K562 (cell line): ENCODE data around the gene SRM. TPM values are rescaled to one million over a fixed set of nuclear protein-coding genes. Genes with fewer than 3 reads are reported as not detected.

Experiments used
- DACH1 ChIP-seq: fragments of 450-650 bp; IDR thresholded peaks from 2 replicates; pipeline ENCODE4 v1.6.1; 2018; ENCODE audit not compliant: partially characterized antibody
- HDAC6 ChIP-seq: IDR thresholded peaks from 2 replicates; pipeline ENCODE4 v1.6.1; 2012; ENCODE audit warnings: low read depth, mild to moderate bottlenecking, control low read depth, inconsistent platforms, low read length, moderate library complexity
- SMARCB1 ChIP-seq: IDR thresholded peaks from 2 replicates; pipeline ENCODE4 v1.6.1; 2011; ENCODE audit warnings: improper control_type of control experiment, low read depth; ENCODE audit not compliant: insufficient read length
- SREBF1 ChIP-seq: fragments of 150-350 bp; IDR thresholded peaks from 2 replicates; pipeline ENCODE4 v1.6.1; 2014; ENCODE audit warnings: antibody characterized with exemption, low read depth, low read length, borderline replicate concordance
- SRSF9 ChIP-seq: fragments of 200-400 bp; formaldehyde crosslinking; IDR thresholded peaks from 2 replicates; pipeline ENCODE4 v1.6.1; 2017; ENCODE audit warnings: low read depth, low read length, borderline replicate concordance
- TGIF2 ChIP-seq: sonication (generic); formaldehyde crosslinking; IDR thresholded peaks from 2 replicates; pipeline ENCODE4 v1.8.1; 2022; ENCODE audit warnings: mild to moderate bottlenecking, missing genetic modification reagents, moderate library complexity
- ZNF589 ChIP-seq: fragments of 200-800 bp; sonication (Bioruptor generic); IDR thresholded peaks from 2 replicates; pipeline ENCODE4 v1.6.1; 2016; ENCODE audit warnings: low read depth, missing genetic modification characterization, missing compliant biosample characterization
- polyA plus RNA-seq, 8 experiments: library from polyadenylated mRNA; depleted of rRNA in 4 of 8; stranded (reverse) in 5 of 8; unstranded in 3 of 8; fragments of >200 nt; fragmentation: Nextera tagmentation in 2 of 8; fragmentation: Illumina TruSeq in 1 of 8; extraction: Ambion mirVana in 2 of 8; extraction: Trizol in 1 of 8; gene quantifications; 2 replicates each; pipeline versions ENCODE4 v1.2.1 to v1.2.3, GENCODE V29; 2011 to 2014; ENCODE audit warnings: inconsistent platforms in 1 of 8, missing spikeins in 1 of 8
- total RNA-seq, 7 experiments: library from RNA; depleted of rRNA in 6 of 7; stranded (reverse); fragments of >200 nt in 6 of 7; fragmentation: Illumina TruSeq in 2 of 7; extraction: Trizol in 2 of 7; gene quantifications; 2 replicates each; pipeline versions ENCODE4 v1.2.1 to v1.2.3, GENCODE V29; 2011 to 2021; ENCODE audit warnings: low replicate concordance in 1 of 7
- TF ChIP-seq, protein P1 (sequence below): fragments of 450-650 bp; IDR thresholded peaks from 2 replicates; pipeline ENCODE4 v1.6.1; 2016; ENCODE audit warnings: mild to moderate bottlenecking, moderate library complexity
- TF ChIP-seq, protein P2 (sequence below): fragments of 450-650 bp; formaldehyde crosslinking; IDR thresholded peaks from 2 replicates; pipeline ENCODE4 v1.4.0; 2020; ENCODE audit warnings: mild to moderate bottlenecking
- TF ChIP-seq, protein P3 (sequence below): sonication (generic); formaldehyde crosslinking; IDR thresholded peaks from 2 replicates; pipeline ENCODE4 v1.8.0; 2022; ENCODE audit warnings: missing genetic modification reagents, mild to moderate bottlenecking, borderline replicate concordance
- TF ChIP-seq, protein P4 (sequence below): fragments of 450-650 bp; formaldehyde crosslinking; IDR thresholded peaks from 2 replicates; pipeline ENCODE4 v1.4.0; 2020; ENCODE audit warnings: mild to moderate bottlenecking, mixed read lengths

The SRM gene
- total and polyA plus RNA-seq, 9 of the 15 experiments (the other 6 are each of a cell fraction or from before 2014, with no cell fraction given): 23.9 to 373 (median 82.5) TPM

DNA sequence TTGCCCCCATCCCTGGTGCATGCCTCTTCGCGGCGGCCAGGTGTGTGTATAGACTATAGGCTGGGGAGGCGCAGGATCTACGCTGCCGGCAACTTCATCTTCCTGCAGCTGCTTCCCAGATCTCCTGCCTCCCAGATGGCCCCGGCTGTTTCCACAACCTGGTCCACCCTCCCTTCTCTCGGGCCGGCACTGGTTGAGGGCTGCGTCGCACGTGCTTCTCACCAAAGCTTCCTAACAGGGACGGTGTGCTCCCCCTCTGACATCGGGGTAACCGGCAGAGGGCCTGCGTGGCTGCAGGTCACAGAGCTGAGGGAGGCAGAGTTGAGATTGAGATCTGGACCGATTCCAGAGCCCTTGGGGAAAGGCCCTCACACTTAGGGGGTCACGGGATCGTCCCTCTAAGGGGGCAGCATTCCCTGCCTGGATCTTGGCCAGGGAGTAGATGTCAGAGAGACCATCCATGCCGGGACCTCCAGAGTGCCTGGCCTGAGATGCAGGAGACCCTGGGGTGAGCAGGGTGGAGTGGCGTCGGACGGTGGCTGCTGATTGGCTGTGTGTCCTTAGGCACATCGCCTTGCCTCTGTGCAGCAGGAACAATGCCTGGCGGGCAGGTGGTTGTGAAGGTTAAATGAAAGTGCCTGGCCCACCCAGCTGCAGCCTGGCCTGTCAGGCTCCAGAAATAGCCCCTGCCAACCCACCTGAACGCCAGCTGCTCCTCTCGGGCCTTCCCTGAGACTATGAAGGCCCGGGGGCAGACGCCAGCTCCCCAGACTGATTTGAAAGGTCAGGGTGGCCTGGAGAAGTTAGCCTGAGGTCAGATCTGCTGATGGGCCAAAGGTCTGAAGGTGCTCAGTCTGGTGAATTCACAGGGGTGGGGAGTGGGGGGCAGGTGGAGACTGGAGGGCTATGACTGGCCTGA is 6.7 kb downstream of the SRM start (continued):
- TF ChIP-seq, protein P1, sequence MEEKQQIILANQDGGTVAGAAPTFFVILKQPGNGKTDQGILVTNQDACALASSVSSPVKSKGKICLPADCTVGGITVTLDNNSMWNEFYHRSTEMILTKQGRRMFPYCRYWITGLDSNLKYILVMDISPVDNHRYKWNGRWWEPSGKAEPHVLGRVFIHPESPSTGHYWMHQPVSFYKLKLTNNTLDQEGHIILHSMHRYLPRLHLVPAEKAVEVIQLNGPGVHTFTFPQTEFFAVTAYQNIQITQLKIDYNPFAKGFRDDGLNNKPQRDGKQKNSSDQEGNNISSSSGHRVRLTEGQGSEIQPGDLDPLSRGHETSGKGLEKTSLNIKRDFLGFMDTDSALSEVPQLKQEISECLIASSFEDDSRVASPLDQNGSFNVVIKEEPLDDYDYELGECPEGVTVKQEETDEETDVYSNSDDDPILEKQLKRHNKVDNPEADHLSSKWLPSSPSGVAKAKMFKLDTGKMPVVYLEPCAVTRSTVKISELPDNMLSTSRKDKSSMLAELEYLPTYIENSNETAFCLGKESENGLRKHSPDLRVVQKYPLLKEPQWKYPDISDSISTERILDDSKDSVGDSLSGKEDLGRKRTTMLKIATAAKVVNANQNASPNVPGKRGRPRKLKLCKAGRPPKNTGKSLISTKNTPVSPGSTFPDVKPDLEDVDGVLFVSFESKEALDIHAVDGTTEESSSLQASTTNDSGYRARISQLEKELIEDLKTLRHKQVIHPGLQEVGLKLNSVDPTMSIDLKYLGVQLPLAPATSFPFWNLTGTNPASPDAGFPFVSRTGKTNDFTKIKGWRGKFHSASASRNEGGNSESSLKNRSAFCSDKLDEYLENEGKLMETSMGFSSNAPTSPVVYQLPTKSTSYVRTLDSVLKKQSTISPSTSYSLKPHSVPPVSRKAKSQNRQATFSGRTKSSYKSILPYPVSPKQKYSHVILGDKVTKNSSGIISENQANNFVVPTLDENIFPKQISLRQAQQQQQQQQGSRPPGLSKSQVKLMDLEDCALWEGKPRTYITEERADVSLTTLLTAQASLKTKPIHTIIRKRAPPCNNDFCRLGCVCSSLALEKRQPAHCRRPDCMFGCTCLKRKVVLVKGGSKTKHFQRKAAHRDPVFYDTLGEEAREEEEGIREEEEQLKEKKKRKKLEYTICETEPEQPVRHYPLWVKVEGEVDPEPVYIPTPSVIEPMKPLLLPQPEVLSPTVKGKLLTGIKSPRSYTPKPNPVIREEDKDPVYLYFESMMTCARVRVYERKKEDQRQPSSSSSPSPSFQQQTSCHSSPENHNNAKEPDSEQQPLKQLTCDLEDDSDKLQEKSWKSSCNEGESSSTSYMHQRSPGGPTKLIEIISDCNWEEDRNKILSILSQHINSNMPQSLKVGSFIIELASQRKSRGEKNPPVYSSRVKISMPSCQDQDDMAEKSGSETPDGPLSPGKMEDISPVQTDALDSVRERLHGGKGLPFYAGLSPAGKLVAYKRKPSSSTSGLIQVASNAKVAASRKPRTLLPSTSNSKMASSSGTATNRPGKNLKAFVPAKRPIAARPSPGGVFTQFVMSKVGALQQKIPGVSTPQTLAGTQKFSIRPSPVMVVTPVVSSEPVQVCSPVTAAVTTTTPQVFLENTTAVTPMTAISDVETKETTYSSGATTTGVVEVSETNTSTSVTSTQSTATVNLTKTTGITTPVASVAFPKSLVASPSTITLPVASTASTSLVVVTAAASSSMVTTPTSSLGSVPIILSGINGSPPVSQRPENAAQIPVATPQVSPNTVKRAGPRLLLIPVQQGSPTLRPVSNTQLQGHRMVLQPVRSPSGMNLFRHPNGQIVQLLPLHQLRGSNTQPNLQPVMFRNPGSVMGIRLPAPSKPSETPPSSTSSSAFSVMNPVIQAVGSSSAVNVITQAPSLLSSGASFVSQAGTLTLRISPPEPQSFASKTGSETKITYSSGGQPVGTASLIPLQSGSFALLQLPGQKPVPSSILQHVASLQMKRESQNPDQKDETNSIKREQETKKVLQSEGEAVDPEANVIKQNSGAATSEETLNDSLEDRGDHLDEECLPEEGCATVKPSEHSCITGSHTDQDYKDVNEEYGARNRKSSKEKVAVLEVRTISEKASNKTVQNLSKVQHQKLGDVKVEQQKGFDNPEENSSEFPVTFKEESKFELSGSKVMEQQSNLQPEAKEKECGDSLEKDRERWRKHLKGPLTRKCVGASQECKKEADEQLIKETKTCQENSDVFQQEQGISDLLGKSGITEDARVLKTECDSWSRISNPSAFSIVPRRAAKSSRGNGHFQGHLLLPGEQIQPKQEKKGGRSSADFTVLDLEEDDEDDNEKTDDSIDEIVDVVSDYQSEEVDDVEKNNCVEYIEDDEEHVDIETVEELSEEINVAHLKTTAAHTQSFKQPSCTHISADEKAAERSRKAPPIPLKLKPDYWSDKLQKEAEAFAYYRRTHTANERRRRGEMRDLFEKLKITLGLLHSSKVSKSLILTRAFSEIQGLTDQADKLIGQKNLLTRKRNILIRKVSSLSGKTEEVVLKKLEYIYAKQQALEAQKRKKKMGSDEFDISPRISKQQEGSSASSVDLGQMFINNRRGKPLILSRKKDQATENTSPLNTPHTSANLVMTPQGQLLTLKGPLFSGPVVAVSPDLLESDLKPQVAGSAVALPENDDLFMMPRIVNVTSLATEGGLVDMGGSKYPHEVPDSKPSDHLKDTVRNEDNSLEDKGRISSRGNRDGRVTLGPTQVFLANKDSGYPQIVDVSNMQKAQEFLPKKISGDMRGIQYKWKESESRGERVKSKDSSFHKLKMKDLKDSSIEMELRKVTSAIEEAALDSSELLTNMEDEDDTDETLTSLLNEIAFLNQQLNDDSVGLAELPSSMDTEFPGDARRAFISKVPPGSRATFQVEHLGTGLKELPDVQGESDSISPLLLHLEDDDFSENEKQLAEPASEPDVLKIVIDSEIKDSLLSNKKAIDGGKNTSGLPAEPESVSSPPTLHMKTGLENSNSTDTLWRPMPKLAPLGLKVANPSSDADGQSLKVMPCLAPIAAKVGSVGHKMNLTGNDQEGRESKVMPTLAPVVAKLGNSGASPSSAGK: no peak
- TF ChIP-seq, protein P2, sequence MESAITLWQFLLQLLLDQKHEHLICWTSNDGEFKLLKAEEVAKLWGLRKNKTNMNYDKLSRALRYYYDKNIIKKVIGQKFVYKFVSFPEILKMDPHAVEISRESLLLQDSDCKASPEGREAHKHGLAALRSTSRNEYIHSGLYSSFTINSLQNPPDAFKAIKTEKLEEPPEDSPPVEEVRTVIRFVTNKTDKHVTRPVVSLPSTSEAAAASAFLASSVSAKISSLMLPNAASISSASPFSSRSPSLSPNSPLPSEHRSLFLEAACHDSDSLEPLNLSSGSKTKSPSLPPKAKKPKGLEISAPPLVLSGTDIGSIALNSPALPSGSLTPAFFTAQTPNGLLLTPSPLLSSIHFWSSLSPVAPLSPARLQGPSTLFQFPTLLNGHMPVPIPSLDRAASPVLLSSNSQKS (CRISPR knock-in tag): no peak
- TF ChIP-seq SMARCB1 (no peak), HDAC6 (no peak), SREBF1 (no peak), DACH1 (no peak), SRSF9 (no peak), TGIF2 (CRISPR knock-in tag) (0 out of 2 replicates have a peak, but pooled peaks have one; percentile 76), ZNF589 (CRISPR knock-in tag) (no peak)
- TF ChIP-seq, protein P3, sequence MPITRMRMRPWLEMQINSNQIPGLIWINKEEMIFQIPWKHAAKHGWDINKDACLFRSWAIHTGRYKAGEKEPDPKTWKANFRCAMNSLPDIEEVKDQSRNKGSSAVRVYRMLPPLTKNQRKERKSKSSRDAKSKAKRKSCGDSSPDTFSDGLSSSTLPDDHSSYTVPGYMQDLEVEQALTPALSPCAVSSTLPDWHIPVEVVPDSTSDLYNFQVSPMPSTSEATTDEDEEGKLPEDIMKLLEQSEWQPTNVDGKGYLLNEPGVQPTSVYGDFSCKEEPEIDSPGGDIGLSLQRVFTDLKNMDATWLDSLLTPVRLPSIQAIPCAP: no peak
- TF ChIP-seq, protein P4, sequence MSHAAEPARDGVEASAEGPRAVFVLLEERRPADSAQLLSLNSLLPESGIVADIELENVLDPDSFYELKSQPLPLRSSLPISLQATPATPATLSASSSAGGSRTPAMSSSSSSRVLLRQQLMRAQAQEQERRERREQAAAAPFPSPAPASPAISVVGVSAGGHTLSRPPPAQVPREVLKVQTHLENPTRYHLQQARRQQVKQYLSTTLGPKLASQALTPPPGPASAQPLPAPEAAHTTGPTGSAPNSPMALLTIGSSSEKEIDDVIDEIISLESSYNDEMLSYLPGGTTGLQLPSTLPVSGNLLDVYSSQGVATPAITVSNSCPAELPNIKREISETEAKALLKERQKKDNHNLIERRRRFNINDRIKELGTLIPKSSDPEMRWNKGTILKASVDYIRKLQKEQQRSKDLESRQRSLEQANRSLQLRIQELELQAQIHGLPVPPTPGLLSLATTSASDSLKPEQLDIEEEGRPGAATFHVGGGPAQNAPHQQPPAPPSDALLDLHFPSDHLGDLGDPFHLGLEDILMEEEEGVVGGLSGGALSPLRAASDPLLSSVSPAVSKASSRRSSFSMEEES (CRISPR knock-in tag): no peak
